Activated CD4-positive, alpha-beta memory T cell treated with anti-CD3 and anti-CD28 coated beads, Interleukin-2, amount 10 ng/mL, durations not matched to agents 7 days and 5 days (primary cell): ENCODE results near the gene TGFBR2. TPM values are rescaled to one million over a fixed set of nuclear protein-coding genes. Genes with fewer than 3 reads are reported as not detected.

Experiments
- CTCF ChIA-PET: fragments of 350-600 bp; sonication (Branson Sonifier 250); formaldehyde crosslinking; loops from one replicate; lab custom pipeline; 2021; ENCODE audit warnings: antibody characterized with exemption, inconsistent platforms; lab: Charles Lee
- POLR2A ChIA-PET: fragments of 350-600 bp; sonication (Branson Sonifier 250); formaldehyde crosslinking; loops from one replicate; lab custom pipeline; 2021; ENCODE audit warnings: antibody characterized with exemption; lab: Charles Lee
- DNase-seq: peaks from one replicate; pipeline ENCODE4 v3.0.0-alpha.2; 2020
- H3K27ac Mint-ChIP-seq: one replicate; pipeline ENCODE4 v1.8.0; 2021; ENCODE audit warnings: mild to moderate bottlenecking, mixed read lengths
- H3K27me3 Mint-ChIP-seq: one replicate; pipeline ENCODE4 v1.8.0; 2021; ENCODE audit warnings: mixed read lengths
- H3K36me3 Mint-ChIP-seq: one replicate; pipeline ENCODE4 v1.8.0; 2021; ENCODE audit warnings: low read depth, mixed read lengths
- H3K4me1 Mint-ChIP-seq: one replicate; pipeline ENCODE4 v1.8.0; 2021; ENCODE audit warnings: mixed read lengths
- H3K4me3 Mint-ChIP-seq: one replicate; pipeline ENCODE4 v1.8.0; 2021; ENCODE audit warnings: mild to moderate bottlenecking, mixed read lengths
- H3K9me3 Mint-ChIP-seq: one replicate; pipeline ENCODE4 v1.8.0; 2021; ENCODE audit warnings: mixed read lengths
- total RNA-seq, 2 experiments: library from RNA; stranded (reverse); gene quantifications; one replicate each; pipeline ENCODE4 v1.2.3, GENCODE V29; 2021

The TGFBR2 gene
- total RNA-seq, 2 experiments from 2014 or later, result 60.1 to 60.8 TPM

- Mint-ChIP-seq H3K27me3 (no peaks in the 10 kb centered on the region), H3K4me1 (peaks cover 86% of the 10 kb centered on the region), H3K9me3 (no peaks in the 10 kb centered on the region), H3K27ac (no peak overlapping the region), H3K4me3 (no peak overlapping the region), H3K36me3 (peaks cover 91% of the 10 kb centered on the region)
- POLR2A ChIA-PET, result interaction anchor here (0.7 kb wide), 1 partner anchor 259 kb away, joined by 3 read pairs; no protein-coding TSS in a partner anchor
- CTCF ChIA-PET, result interaction anchor here (1.1 kb wide), 1 partner anchor 27 kb away, joined by 3 read pairs; no protein-coding TSS in a partner anchor
- no peak for DNase-seq
Observed at GRCh38 chr3:30686176-30686575, 79.8 kb downstream of the TGFBR2 start.

GRCh38 chr3:30686799-30687198 lies 80.4 kb downstream of the TGFBR2 start:
- CTCF ChIA-PET, result no interaction called here
- H3K4me3 Mint-ChIP-seq, result no peak overlapping the region
- peaks cover 82% of the 10 kb centered on the region for H3K4me1 Mint-ChIP-seq
- no peaks in the 10 kb centered on the region for H3K27me3 Mint-ChIP-seq
- H3K27ac Mint-ChIP-seq, result no peak overlapping the region
- no peaks in the 10 kb centered on the region for H3K9me3 Mint-ChIP-seq
- peaks cover 89% of the 10 kb centered on the region for H3K36me3 Mint-ChIP-seq
- POLR2A ChIA-PET, result no interaction called here
- DNase-seq, result no peak

DNA sequence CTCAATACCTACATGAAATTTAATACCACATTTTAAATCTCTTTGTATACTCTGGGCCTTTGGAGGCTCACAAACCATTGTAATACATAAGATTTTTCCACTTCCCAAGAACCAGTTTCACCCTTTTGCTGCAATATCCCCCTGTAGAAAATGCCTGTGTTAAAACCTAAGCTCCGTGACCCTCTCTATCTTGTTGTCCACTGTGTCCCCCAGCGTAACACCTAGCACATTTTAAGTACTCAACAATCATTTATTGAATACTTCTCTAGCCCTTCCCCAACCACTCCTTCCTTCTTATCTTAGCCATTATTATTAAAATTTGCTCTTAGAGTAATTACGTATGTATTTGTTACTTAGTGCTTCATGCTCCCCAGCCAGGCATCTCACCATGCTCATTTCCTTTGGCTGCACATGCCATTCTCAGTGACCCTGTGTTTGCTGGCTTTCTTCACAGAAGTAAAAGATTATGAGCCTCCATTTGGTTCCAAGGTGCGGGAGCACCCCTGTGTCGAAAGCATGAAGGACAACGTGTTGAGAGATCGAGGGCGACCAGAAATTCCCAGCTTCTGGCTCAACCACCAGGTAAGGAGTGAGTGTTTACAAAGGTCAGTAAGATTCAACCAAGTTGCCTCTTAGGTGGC lies 81.6 kb downstream of the TGFBR2 start:
- peaks cover 74% of the 10 kb centered on the region for H3K4me1 Mint-ChIP-seq
- no peak overlapping the region for H3K4me3 Mint-ChIP-seq
- POLR2A ChIA-PET, result interaction anchor here (0.7 to 1.0 kb wide), 3 partner anchors 21 to 81 kb away, joined by 3 to 4 read pairs (median 3); partner anchors contain the start of gene TGFBR2
- no peak for DNase-seq
- no peaks in the 10 kb centered on the region for H3K27me3 Mint-ChIP-seq
- no peak overlapping the region for H3K27ac Mint-ChIP-seq
- peaks cover 89% of the 10 kb centered on the region for H3K36me3 Mint-ChIP-seq
- CTCF ChIA-PET, result interaction anchor here (1.4 kb wide), 1 partner anchor 574 kb away, joined by 4 read pairs; no protein-coding TSS in a partner anchor
- no peaks in the 10 kb centered on the region for H3K9me3 Mint-ChIP-seq

DNA sequence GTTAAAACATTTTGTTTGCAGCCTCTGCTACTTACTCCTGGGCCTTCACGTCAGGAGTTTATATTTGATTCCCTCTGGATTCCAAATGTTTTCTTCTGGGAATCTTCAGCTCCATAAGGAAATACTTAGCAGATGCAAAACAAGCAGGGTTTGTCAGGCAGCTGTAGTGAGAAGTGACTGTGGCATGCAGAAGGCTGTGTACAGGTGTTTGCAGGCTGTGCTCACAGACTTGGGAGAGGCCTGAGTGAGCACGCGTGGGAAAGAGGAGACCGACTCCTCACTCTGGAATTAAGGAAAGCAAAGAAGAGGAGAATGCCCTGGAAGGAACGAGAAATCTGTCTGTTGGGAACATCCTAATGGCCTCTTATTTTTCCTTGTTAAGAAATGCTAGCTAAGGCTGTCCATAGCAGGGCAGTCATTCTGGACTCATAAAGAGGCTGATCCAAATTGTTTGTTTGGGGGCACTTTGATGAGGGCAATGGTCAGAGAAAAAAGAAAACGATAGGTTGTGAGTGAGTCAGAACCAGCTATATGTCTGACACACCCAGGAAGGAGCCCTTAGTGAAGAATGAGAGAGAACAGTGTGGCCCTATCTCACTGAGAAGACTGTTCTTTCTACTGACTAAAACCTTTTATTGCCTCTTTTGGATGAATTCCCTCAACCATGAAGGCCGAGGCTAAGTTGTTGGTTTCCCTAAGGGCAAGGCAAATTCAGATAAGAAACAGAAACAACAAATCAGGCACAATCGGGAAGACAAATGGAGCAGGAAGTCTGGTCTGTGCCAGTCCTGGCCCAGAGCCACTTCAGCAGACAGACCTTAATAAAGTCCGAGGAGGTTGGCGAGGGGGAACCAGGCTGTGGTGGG lies 82.6 kb downstream of the TGFBR2 start:
- Mint-ChIP-seq H3K27ac (peak overlapping the region; percentile 74), H3K27me3 (no peaks in the 10 kb centered on the region), H3K36me3 (peaks cover 87% of the 10 kb centered on the region), H3K9me3 (no peaks in the 10 kb centered on the region), H3K4me3 (no peak overlapping the region), H3K4me1 (peaks cover 70% of the 10 kb centered on the region)
- ChIA-PET CTCF (interaction anchor here (1.4 kb wide), 1 partner anchor 575 kb away, joined by 4 read pairs; no protein-coding TSS in a partner anchor), POLR2A (interaction anchor here (0.6 to 1.0 kb wide), 4 partner anchors 22 to 69 kb away, joined by 3 to 5 read pairs (median 4); no protein-coding TSS in a partner anchor)
- no peak for DNase-seq

- Mint-ChIP-seq H3K27me3 (no peaks in the 10 kb centered on the region), H3K4me3 (no peak overlapping the region), H3K4me1 (peaks cover 59% of the 10 kb centered on the region), H3K36me3 (peaks cover 85% of the 10 kb centered on the region), H3K27ac (peak overlapping the region; percentile 12), H3K9me3 (no peaks in the 10 kb centered on the region)
- ChIA-PET POLR2A (interaction anchor here (1.2 kb wide), 1 partner anchor 54 kb away, joined by 3 read pairs; no protein-coding TSS in a partner anchor), CTCF (no interaction called here)
- DNase-seq, result no peak
Observed at GRCh38 chr3:30690199-30690598, 83.8 kb downstream of the TGFBR2 start.

GRCh38 chr3:30691249-30691880 lies 85.0 kb downstream of the TGFBR2 start:
- no peak for DNase-seq
- POLR2A ChIA-PET, result interaction anchor here (1.2 to 2.0 kb wide), 3 partner anchors 24 to 85 kb away, joined by 3 to 7 read pairs (median 4); partner anchors contain the start of gene TGFBR2
- CTCF ChIA-PET, result interaction anchor here (0.7 to 5.0 kb wide), 2 partner anchors 493 to 679 kb away, joined by 3 to 34 read pairs; no protein-coding TSS in a partner anchor
- Mint-ChIP-seq H3K4me3 (no peak overlapping the region), H3K9me3 (no peaks in the 10 kb centered on the region), H3K36me3 (peaks cover 85% of the 10 kb centered on the region), H3K4me1 (peaks cover 54% of the 10 kb centered on the region), H3K27me3 (no peaks in the 10 kb centered on the region), H3K27ac (no peak overlapping the region)

GRCh38 chr3:30691944-30692343 lies 85.5 kb downstream of the TGFBR2 start:
- POLR2A ChIA-PET, result interaction anchor here (1.2 to 2.0 kb wide), 4 partner anchors 25 to 86 kb away, joined by 3 to 7 read pairs (median 4); partner anchors contain the start of gene TGFBR2
- Mint-ChIP-seq H3K4me1 (peaks cover 50% of the 10 kb centered on the region), H3K36me3 (peaks cover 86% of the 10 kb centered on the region), H3K9me3 (no peaks in the 10 kb centered on the region), H3K4me3 (no peak overlapping the region), H3K27me3 (no peaks in the 10 kb centered on the region), H3K27ac (peak overlapping the region; percentile 47)
- no peak for DNase-seq
- CTCF ChIA-PET, result interaction anchor here (0.7 to 5.0 kb wide), 4 partner anchors 63 to 679 kb away, joined by 3 to 34 read pairs (median 5); no protein-coding TSS in a partner anchor

DNA sequence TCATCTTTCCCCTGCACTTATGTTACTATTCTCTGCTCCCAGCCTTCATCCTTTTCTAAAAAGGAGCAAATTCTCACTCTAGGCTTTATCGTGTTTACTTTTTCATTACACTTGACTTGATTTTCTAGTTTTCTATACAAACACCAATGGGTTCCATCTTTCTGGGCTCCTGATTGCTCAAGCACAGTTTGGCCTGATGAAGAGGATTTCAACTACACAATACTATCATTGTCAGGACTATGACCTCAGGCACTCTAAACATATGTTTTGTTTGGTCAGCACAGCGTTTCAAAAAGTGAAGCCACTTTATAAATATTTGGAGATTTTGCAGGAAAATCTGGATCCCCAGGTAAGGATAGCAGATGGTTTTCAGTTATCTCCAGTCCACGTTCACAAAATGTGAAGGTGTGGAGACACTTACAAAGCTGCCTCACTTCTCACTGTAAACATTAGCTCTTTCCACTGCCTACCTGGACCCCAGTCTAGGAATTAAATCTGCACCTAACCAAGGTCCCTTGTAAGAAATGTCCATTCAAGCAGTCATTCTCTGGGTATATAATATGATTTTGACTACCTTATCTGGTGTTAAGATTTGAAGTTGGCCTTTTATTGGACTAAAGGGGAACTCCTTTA lies 86.2 kb downstream of the TGFBR2 start:
- no peaks in the 10 kb centered on the region for H3K27me3 Mint-ChIP-seq
- ChIA-PET POLR2A (interaction anchor here (0.8 to 2.0 kb wide), 7 partner anchors 10 to 86 kb away, joined by 3 to 7 read pairs (median 5); partner anchors contain the start of gene TGFBR2), CTCF (interaction anchor here (0.5 to 5.0 kb wide), 31 partner anchors 9 to 681 kb away, joined by 3 to 34 read pairs (median 4); partner anchors contain the start of gene TGFBR2)
- H3K9me3 Mint-ChIP-seq, result no peaks in the 10 kb centered on the region
- no peak for DNase-seq
- H3K36me3 Mint-ChIP-seq, result peaks cover 84% of the 10 kb centered on the region
- peak overlapping the region; percentile 47 for H3K27ac Mint-ChIP-seq
- H3K4me3 Mint-ChIP-seq, result no peak overlapping the region
- peaks cover 45% of the 10 kb centered on the region for H3K4me1 Mint-ChIP-seq

DNA sequence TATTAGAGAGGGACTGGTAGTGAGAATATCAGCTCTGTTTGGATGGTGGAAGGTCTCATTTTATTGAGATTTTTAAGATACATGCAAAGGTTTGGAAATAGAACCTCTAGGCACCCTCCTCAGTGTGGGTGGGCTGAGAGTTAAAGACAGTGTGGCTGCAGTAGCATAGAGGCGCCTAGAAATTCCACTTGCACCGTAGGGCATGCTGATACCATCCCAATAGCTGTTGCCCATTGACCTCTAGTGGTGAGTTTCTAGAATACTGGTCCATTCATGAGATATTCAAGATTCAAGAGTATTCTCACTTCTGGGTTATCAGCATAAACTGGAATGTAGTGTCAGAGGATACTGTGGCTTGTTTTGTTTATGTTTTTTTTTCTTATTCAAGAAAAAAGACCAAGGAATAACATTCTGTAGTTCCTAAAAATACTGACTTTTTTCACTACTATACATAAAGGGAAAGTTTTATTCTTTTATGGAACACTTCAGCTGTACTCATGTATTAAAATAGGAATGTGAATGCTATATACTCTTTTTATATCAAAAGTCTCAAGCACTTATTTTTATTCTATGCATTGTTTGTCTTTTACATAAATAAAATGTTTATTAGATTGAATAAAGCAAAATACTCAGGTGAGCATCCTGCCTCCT lies 87.2 kb downstream of the TGFBR2 start:
- Mint-ChIP-seq H3K4me1 (peaks cover 36% of the 10 kb centered on the region), H3K27me3 (no peaks in the 10 kb centered on the region), H3K27ac (no peak overlapping the region), H3K9me3 (no peaks in the 10 kb centered on the region), H3K36me3 (peaks cover 82% of the 10 kb centered on the region), H3K4me3 (no peak overlapping the region)
- ChIA-PET POLR2A (interaction anchor here (0.8 to 1.5 kb wide), 7 partner anchors 9 to 87 kb away, joined by 3 to 6 read pairs (median 4); partner anchors contain the start of gene TGFBR2), CTCF (interaction anchor here (0.5 to 5.0 kb wide), 35 partner anchors 8 to 682 kb away, joined by 3 to 34 read pairs (median 4); partner anchors contain the start of gene TGFBR2)
- DNase-seq, result peak; percentile 40

DNA sequence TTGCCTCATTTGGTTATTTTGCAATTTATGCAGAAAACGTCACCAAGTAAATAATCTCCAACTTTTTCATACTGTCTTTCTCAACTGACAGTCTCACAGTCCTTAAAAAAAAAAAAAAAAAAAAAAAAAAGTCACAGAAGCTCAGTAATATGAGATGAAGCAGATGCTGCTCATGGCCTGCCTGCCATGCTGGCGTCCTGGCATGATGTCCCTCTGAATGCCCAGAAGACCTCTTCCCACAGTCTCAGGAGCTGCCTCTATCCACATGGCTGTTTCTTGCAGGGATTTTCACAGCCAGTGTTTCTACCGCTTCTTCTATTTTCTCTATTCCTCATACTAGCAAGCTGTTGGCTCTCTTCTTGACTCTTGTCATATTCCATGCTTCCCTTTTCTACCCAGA lies 87.7 kb downstream of the TGFBR2 start:
- Mint-ChIP-seq H3K4me3 (no peak overlapping the region), H3K27me3 (no peaks in the 10 kb centered on the region), H3K4me1 (peaks cover 31% of the 10 kb centered on the region), H3K27ac (no peak overlapping the region), H3K36me3 (peaks cover 82% of the 10 kb centered on the region), H3K9me3 (no peaks in the 10 kb centered on the region)
- ChIA-PET POLR2A (interaction anchor here (0.8 to 1.5 kb wide), 4 partner anchors 8 to 88 kb away, joined by 3 to 6 read pairs (median 4); partner anchors contain the start of gene TGFBR2), CTCF (interaction anchor here (0.7 to 5.0 kb wide), 14 partner anchors 13 to 652 kb away, joined by 3 to 34 read pairs (median 6); partner anchors contain the start of gene TGFBR2)
- DNase-seq, result no peak

DNA sequence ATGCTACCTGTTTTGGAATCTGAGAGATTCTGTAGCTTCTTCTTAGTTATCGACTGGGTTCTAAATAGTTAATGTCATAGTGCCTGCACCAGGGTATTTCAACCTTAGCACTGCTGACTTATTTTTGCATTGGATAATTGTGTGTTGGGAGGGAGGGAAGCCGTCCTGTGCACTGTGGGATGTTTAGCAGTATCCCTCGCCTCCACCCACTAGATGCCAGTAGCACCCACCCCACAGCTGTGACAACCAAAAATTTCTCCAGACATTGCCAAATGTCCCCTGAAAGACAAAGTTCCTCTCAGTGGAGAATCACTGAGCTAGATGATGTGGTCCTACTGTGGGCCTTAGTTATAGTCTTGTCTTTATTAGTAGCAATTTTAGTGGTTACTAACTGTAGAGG lies 88.3 kb downstream of the TGFBR2 start:
- Mint-ChIP-seq H3K9me3 (no peaks in the 10 kb centered on the region), H3K36me3 (peaks cover 81% of the 10 kb centered on the region), H3K4me3 (no peak overlapping the region), H3K27ac (no peak overlapping the region), H3K27me3 (no peaks in the 10 kb centered on the region), H3K4me1 (peaks cover 25% of the 10 kb centered on the region)
- CTCF ChIA-PET, result interaction anchor here (1.2 to 5.0 kb wide), 5 partner anchors 13 to 652 kb away, joined by 4 to 34 read pairs (median 11); no protein-coding TSS in a partner anchor
- no peak for DNase-seq
- POLR2A ChIA-PET, result interaction anchor here (1.5 kb wide), 1 partner anchor 88 kb away, joined by 4 read pairs; the partner anchor contains the start of gene TGFBR2
